Bronchial epithelial cell (primary cell): Measurements from ENCODE around the gene ADAMTS3. TPM values are rescaled to one million over a fixed set of nuclear protein-coding genes. Genes with fewer than 3 reads are reported as not detected.

ENCODE experiments used
- DNase-seq: peaks from one replicate; pipeline ENCODE4 v3.0.0-alpha.2; 2010; ENCODE audit warnings: low read depth
- FAIRE-seq: peaks from 2 replicates; lab custom pipeline; 2011; peaks lifted over from hg19 to GRCh38; lab: Jason Lieb, UNC
- H3K27me3 ChIP-seq: 2 replicates; pipeline ENCODE4 v1.5.1; 2011; ENCODE audit warnings: low read length; ENCODE audit not compliant: control insufficient read depth, insufficient read depth
- H3K36me3 ChIP-seq: 2 replicates; pipeline ENCODE4 v1.5.1; 2011; ENCODE audit warnings: low read length; ENCODE audit not compliant: control insufficient read depth, insufficient read depth
- H3K4me3 ChIP-seq: 2 replicates; pipeline ENCODE4 v1.5.1; 2011; ENCODE audit warnings: mild to moderate bottlenecking, low read depth, low read length, control low read depth
- CTCF ChIP-seq: IDR thresholded peaks from 2 replicates; pipeline ENCODE4 v1.5.1; 2011; ENCODE audit warnings: mild to moderate bottlenecking, moderate library complexity, low read length, control low read depth, inconsistent platforms; ENCODE audit not compliant: insufficient read depth, severe bottlenecking
- total RNA-seq: library from RNA; depleted of rRNA; stranded (reverse); fragments of >200 nt; gene quantifications from 2 replicates; pipeline ENCODE4 v1.2.1, GENCODE V29; 2014

ADAMTS3 gene
- total RNA-seq, 1 donor from 2014 or later, result 0.79 TPM

DNA sequence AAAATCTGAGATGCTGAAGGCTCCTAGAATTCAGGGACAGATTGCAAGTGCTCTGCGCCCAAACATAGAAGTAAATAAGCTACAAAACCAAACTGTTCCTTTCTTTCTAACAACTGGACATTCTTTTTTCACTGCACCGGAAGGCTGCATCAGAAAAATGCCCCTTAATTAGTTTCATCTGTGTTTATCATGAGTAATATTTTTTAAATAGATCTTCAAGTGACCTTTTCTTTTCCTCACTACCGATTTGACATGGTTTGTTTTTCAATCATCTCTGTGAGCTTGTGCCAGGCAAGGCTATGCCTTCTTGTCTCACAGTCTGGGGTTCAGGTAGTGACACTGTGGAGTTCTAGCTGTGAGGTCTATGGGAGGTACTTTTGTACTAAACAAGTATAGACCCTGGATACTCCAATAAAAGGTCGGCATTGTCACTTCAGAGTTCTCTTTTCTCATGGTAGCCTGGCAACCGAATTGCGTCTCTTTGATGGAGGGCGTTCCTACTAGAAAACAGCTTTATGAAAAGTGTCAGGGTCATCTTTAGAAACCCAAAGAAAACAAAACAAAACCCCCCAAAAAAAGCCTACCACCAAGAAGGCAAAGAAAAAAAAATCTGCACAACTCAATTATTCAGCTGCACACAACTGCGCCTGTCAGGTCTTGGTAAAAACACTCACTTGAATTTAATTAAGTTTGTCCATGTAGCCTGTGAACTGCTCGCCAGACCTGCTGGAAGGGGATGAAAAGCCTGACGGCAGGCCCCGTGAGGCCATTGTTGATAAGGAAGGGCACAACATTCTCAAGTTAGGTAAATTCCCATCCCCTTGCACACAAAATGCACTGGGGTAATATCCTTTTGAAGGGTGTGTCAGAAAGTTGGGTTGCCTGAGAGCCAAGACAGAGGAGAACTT lies 22.8 kb upstream of the ADAMTS3 start:
- Histone ChIP-seq H3K27me3 (no peaks in the 10 kb centered on the region), H3K4me3 (no peak overlapping the region), H3K36me3 (no peaks in the 10 kb centered on the region)
- DNase-seq, result no peak
- TF ChIP-seq CTCF, result no peak
- FAIRE-seq, result no peak

- TF ChIP-seq CTCF, result no peak
- no peak for DNase-seq
- Histone ChIP-seq H3K27me3 (no peaks in the 10 kb centered on the region), H3K4me3 (no peak overlapping the region), H3K36me3 (no peaks in the 10 kb centered on the region)
- no peak for FAIRE-seq
These were observed 18.3 kb upstream of the ADAMTS3 start for GRCh38 chr4:72587334-72587733.

DNA sequence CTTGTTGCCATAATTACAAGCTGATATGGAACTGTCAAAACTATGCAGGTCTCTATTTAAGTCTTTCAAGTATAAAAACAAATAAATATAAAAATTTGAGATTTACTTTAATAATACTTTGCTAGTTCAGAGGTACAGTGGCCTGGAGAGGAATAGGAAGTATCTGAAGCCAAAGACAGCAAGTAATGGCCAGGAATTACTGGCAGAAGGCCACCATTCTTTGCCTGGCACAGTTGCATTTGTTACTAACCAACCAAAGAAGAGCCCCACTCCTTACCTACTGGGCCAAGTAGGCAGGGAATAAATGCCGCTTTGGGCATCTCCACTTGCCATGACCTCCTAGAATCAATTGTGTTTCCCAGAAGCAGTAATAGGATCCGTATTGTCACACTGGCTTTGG lies 13.8 kb upstream of the ADAMTS3 start:
- Histone ChIP-seq H3K36me3 (no peaks in the 10 kb centered on the region), H3K27me3 (no peaks in the 10 kb centered on the region), H3K4me3 (no peak overlapping the region)
- FAIRE-seq (no peak), DNase-seq (no peak)
- TF ChIP-seq CTCF, result no peak

DNA sequence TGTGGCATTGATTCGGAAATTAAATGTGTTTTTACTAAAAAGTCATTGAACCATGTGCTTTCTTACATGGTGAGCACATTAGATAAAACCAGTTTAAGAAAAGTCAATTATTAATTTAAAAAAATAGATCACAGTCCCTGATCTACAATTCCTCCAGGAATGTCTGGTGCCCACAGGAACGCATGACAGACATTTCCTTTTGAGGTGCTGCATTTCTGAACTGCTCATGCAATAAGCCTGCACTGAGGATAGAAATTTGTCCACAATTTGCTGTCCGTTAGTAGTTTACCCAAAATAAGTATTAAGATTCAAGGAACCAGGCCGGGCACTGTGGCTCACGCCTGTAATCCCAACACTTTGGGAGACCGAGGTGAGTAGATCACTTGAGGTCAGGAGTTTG lies 8.2 kb upstream of the ADAMTS3 start:
- H3K36me3 ChIP-seq, result no peaks in the 10 kb centered on the region
- no peak for TF ChIP-seq CTCF
- no peak for FAIRE-seq
- H3K4me3 ChIP-seq, result no peak overlapping the region
- H3K27me3 ChIP-seq, result no peaks in the 10 kb centered on the region
- DNase-seq, result no peak

- Histone ChIP-seq H3K4me3 (no peak overlapping the region), H3K27me3 (no peaks in the 10 kb centered on the region), H3K36me3 (no peaks in the 10 kb centered on the region)
- TF ChIP-seq CTCF, result no peak
- DNase-seq (no peak), FAIRE-seq (no peak)
These were observed 2.3 kb upstream of the ADAMTS3 start for GRCh38 chr4:72571337-72571736.

DNA sequence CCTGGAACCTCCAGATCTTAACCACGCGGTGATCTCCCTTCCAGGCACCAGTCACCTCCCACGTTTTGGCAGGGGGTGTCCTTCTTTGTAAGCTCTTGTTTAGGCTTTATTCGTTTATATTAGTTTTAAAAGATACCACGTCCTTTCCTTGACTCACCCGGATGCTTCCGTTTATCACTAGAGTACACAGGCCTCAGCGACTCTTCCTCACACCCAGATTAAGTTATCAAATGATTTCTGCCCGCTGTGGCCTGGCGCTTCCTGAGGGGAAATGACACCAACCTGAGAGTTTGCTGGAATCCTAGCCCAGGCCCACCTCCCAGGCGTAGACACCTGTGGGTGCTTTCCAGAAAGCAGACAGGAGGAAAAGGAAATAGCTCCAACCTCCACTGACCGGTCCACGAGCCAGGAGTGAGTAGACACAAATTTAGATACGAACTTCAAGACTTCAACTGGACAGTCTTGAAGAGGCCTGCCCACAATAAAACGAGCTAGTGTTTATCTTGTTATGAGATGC lies 756 bp upstream of the ADAMTS3 start:
- Histone ChIP-seq H3K4me3 (peak overlapping the region; percentile 54), H3K27me3 (no peaks in the 10 kb centered on the region), H3K36me3 (no peaks in the 10 kb centered on the region)
- no peak for FAIRE-seq
- TF ChIP-seq CTCF, result no peak
- peak; percentile 7 for DNase-seq
